Measurements from ENCODE around the gene MROH7. TPM values are rescaled to one million over a fixed set of nuclear protein-coding genes. Genes with fewer than 3 reads are reported as not detected.

MROH7 gene
- total and polyA plus RNA-seq, 9 of the 15 experiments (the other 6 are each of a cell fraction or from before 2014, with no cell fraction given), result not detected

DNA sequence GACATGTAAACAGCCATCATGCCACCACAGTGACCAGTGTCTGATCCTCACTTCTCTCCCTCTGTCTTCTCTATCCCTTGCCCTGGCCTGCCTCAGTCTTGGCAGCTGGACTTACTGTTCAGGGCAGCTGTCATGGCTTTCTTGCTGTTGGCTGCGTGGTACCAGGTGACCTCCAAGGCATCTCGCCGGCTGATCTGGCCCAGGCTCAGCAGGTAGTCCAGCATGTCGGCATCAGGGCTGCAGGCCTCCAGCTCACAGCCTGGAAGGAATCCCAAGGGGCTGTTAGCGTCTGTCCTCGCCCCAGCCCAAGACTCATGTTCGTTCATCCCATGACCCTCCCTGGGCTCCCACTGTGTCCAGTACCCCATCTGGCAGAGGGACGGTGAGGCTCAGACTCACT is 21.8 kb upstream of the MROH7 start:
- CTCF ChIA-PET (ENCODE audit: low intra/inter-chr PET ratio), result no interaction called here
- no peak overlapping the region for H2AFZ ChIP-seq (ENCODE audit: low read depth, low read length)
- peaks cover 39 to 72% of the 10 kb centered on the region in 2 experiments for H3K27me3 ChIP-seq (ENCODE audit: control insufficient read depth in 2 of 2, insufficient read depth in 2 of 2, low read length in 2 of 2)
- H3K9me1 ChIP-seq (ENCODE audit: control insufficient read depth, insufficient read depth, low read length), result no peaks in the 10 kb centered on the region
- H3K9me3 ChIP-seq (replicated peaks; ENCODE audit: control insufficient read depth, insufficient read depth, low read depth, low read length), result no peaks in the 10 kb centered on the region
- no peaks in the 10 kb centered on the region for H3K36me3 ChIP-seq (ENCODE audit: control insufficient read depth, insufficient read depth, low read length)
- H3K4me3 ChIP-seq, result no peak overlapping the region
- FAIRE-seq (no peak), ATAC-seq (no peak), DNase-seq (ENCODE audit: extremely low read depth in 1 of 4, low spot score in 3 of 4) (no peak)
- no peaks in the 10 kb centered on the region for H3K79me2 ChIP-seq (ENCODE audit: control insufficient read depth, insufficient read depth, low read length)
- POLR2A ChIA-PET, result interaction anchor here (0.6 to 1.4 kb wide), 3 partner anchors 9 to 392 kb away, joined by 4 to 7 read pairs (median 4); no protein-coding TSS in a partner anchor
- H3K9ac ChIP-seq (ENCODE audit: insufficient read depth in 1 of 2, low read depth in 2 of 2, low read length in 2 of 2), result no peak overlapping the region
- in situ Hi-C loops (cut with MboI), result no loop called here
- no TSS peak for BruUV-seq (replicated peaks)
- no peaks in the 10 kb centered on the region; a peak in 2 of 5 replicates for H3K4me1 ChIP-seq (replicated peaks in 1 of 2; ENCODE audit: control insufficient read depth in 2 of 2, insufficient read depth in 2 of 2, low read length in 2 of 2)
- H4K20me1 ChIP-seq (replicated peaks; ENCODE audit: control insufficient read depth, insufficient read depth, low read length), result no peaks in the 10 kb centered on the region
- 2% methylated on average over 8 of the region's 8 CpGs for WGBS (ENCODE audit: insufficient coverage, low coverage, missing lambda C conversion rate)
- no peak overlapping the region for H3K27ac ChIP-seq (ENCODE audit: extremely low read depth, low read depth, low read length)
- no peak overlapping the region for H3K4me2 ChIP-seq (ENCODE audit: insufficient read depth, low read length)
- intact Hi-C loops (cut with micrococcal nuclease), result no loop called here
- TF ChIP-seq CBX1 (IDR thresholded peaks at IDR 0.05; ENCODE audit: low read depth) (no peak), CEBPG (CRISPR knock-in tag; IDR thresholded peaks at IDR 0.05) (no peak), CEBPG (tag; conservative IDR thresholded peaks at IDR 0.05 in 1 of 2, IDR thresholded peaks at IDR 0.05 in 1 of 2) (no peak), GTF2A2 (tag; IDR thresholded peaks at IDR 0.05) (no peak), ZNF77 (CRISPR knock-in tag; IDR thresholded peaks at IDR 0.05) (no peak), POU5F1 (IDR thresholded peaks at IDR 0.05; ENCODE audit: borderline replicate concordance, low read depth, low read length, partially characterized antibody) (no peak), ZNF551 (CRISPR knock-in tag; IDR thresholded peaks at IDR 0.05) (no peak), POLR2H (tag; IDR thresholded peaks at IDR 0.05; ENCODE audit: low read depth) (no peak), MTA2 (IDR thresholded peaks at IDR 0.05; ENCODE audit: low read depth) (no peak), ZNF407 (IDR thresholded peaks at IDR 0.05; ENCODE audit: low read depth) (no peak), RAD21 (CRISPR knock-in tag; conservative IDR thresholded peaks at IDR 0.05 in 1 of 2, IDR thresholded peaks at IDR 0.05 in 1 of 2) (no peak), TSC22D4 (tag; IDR thresholded peaks at IDR 0.05) (no peak), SNRNP70 (optimal IDR thresholded peaks at IDR 0.05; ENCODE audit: low read depth, low read length) (no peak)
- TF ChIP-seq, protein P1, sequence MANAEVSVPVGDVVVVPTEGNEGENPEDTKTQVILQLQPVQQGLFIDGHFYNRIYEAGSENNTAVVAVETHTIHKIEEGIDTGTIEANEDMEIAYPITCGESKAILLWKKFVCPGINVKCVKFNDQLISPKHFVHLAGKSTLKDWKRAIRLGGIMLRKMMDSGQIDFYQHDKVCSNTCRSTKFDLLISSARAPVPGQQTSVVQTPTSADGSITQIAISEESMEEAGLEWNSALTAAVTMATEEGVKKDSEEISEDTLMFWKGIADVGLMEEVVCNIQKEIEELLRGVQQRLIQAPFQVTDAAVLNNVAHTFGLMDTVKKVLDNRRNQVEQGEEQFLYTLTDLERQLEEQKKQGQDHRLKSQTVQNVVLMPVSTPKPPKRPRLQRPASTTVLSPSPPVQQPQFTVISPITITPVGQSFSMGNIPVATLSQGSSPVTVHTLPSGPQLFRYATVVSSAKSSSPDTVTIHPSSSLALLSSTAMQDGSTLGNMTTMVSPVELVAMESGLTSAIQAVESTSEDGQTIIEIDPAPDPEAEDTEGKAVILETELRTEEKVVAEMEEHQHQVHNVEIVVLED (CRISPR knock-in tag; IDR thresholded peaks at IDR 0.05), result no peak
